Measurements from ENCODE around the gene KCNQ5.

DNA sequence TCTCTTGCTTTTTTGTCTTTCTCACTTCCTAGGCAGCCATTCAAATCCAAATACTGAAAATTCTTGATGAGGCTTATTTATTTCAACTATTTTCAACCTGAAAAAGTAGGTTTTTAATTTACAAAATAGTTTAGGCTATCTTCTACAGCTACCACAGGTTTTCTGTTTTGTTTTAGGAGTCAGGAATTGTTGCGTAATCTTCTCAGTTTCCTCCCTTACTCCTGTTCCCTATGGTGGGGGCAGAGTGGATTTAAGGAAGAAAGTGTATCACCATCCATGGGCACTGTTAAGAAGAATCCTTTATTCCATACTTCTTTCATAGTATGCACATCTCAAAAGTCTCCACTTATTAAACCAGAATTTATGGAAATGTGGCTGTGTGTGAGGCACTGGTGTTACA is 421.0 kb downstream of the KCNQ5 start:
- TF ChIP-seq, protein P1, sequence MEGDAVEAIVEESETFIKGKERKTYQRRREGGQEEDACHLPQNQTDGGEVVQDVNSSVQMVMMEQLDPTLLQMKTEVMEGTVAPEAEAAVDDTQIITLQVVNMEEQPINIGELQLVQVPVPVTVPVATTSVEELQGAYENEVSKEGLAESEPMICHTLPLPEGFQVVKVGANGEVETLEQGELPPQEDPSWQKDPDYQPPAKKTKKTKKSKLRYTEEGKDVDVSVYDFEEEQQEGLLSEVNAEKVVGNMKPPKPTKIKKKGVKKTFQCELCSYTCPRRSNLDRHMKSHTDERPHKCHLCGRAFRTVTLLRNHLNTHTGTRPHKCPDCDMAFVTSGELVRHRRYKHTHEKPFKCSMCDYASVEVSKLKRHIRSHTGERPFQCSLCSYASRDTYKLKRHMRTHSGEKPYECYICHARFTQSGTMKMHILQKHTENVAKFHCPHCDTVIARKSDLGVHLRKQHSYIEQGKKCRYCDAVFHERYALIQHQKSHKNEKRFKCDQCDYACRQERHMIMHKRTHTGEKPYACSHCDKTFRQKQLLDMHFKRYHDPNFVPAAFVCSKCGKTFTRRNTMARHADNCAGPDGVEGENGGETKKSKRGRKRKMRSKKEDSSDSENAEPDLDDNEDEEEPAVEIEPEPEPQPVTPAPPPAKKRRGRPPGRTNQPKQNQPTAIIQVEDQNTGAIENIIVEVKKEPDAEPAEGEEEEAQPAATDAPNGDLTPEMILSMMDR (IDR thresholded peaks at IDR 0.05), result no peak
- TF ChIP-seq, protein P2, sequence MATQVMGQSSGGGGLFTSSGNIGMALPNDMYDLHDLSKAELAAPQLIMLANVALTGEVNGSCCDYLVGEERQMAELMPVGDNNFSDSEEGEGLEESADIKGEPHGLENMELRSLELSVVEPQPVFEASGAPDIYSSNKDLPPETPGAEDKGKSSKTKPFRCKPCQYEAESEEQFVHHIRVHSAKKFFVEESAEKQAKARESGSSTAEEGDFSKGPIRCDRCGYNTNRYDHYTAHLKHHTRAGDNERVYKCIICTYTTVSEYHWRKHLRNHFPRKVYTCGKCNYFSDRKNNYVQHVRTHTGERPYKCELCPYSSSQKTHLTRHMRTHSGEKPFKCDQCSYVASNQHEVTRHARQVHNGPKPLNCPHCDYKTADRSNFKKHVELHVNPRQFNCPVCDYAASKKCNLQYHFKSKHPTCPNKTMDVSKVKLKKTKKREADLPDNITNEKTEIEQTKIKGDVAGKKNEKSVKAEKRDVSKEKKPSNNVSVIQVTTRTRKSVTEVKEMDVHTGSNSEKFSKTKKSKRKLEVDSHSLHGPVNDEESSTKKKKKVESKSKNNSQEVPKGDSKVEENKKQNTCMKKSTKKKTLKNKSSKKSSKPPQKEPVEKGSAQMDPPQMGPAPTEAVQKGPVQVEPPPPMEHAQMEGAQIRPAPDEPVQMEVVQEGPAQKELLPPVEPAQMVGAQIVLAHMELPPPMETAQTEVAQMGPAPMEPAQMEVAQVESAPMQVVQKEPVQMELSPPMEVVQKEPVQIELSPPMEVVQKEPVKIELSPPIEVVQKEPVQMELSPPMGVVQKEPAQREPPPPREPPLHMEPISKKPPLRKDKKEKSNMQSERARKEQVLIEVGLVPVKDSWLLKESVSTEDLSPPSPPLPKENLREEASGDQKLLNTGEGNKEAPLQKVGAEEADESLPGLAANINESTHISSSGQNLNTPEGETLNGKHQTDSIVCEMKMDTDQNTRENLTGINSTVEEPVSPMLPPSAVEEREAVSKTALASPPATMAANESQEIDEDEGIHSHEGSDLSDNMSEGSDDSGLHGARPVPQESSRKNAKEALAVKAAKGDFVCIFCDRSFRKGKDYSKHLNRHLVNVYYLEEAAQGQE (IDR thresholded peaks at IDR 0.05; ENCODE audit: insufficient read depth in 1 of 2, low read depth in 2 of 2, low read length in 1 of 2), result no peak
- TF ChIP-seq POLR2AphosphoS5 (IDR thresholded peaks at IDR 0.05; ENCODE audit: low read depth, low read length) (no peak), TCF7L2 (IDR thresholded peaks at IDR 0.05; ENCODE audit: low read depth, low read length) (no peak)

Data from Panc1 (cell line).